Right atrium auricular region (tissue), 2 donors: ENCODE results near the gene DIRAS2. TPM values are rescaled to one million over a fixed set of nuclear protein-coding genes. Genes with fewer than 3 reads are reported as not detected.

Experiments used
- DNase-seq: peaks from one replicate; pipeline ENCODE4 v3.0.0-alpha.2; 2019; ENCODE audit warnings: low spot score
- H3K27ac ChIP-seq, 2 donors: fragments of 200-600 bp; sonication (generic); 1 replicate in 1 of 2; 2 replicates in 1 of 2; pipeline ENCODE4 v1.5.1; 2016 to 2019
- H3K27me3 ChIP-seq, 2 donors: fragments of 200-600 bp; sonication (generic); one replicate each; pipeline versions ENCODE4 v1.5.1 to v1.6.0; 2017 to 2019
- H3K36me3 ChIP-seq: fragments of 200-600 bp; sonication (generic); one replicate; pipeline ENCODE4 v1.5.1; 2016
- H3K4me1 ChIP-seq, 2 donors: fragments of 200-600 bp; sonication (generic); one replicate each; pipeline versions ENCODE4 v1.5.1 to v1.6.0; 2017 to 2019
- H3K4me3 ChIP-seq, 2 donors: fragments of 200-600 bp; sonication (generic); 1 replicate in 1 of 2; 2 replicates in 1 of 2; pipeline ENCODE4 v1.5.1; 2017 to 2019; ENCODE audit warnings: mild to moderate bottlenecking in 1 of 2, moderate library complexity in 1 of 2
- H3K9me3 ChIP-seq, 2 donors: fragments of 200-600 bp; sonication (generic); one replicate each; pipeline ENCODE4 v1.5.1; 2019
- total RNA-seq, 2 donors: library from RNA; depleted of rRNA; stranded (reverse); fragments of >200 nt; gene quantifications; one replicate each; pipeline ENCODE4 v1.1.0, GENCODE V29; 2016
- TF ChIP-seq, protein P1 (sequence below), 2 donors: fragments of 200-600 bp; sonication (generic); IDR thresholded peaks; one replicate each; pipeline ENCODE4 v1.5.1; 2019; ENCODE audit warnings: antibody characterized with exemption in 2 of 2

DIRAS2 gene
- total RNA-seq, 2 donors from 2014 or later, result 0.16 TPM; not detected in 1

DNA sequence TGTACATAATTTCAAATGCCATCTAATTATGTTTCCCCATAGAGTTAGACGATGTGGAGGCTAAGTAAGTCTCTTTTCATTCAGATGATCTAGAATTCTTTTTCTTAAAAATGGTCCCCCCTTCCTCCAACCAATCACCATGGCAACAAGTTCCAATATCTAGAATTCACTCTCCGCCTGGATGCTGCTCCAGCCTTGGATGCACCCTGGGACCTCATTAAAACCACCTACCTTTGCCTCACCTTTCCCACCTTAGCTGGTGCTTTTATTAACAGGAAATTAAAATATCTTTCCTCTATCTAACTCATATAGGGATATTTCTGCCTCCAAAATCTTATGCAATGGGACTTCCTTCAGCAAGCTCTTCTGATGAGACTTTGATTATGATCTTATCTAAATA is 49.0 kb downstream of the DIRAS2 start:
- Histone ChIP-seq H3K27me3 (no peaks in the 10 kb centered on the region), H3K4me1 (no peaks in the 10 kb centered on the region), H3K36me3 (no peaks in the 10 kb centered on the region), H3K4me3 (no peak overlapping the region), H3K9me3 (peaks cover 0 to 3% of the 10 kb centered on the region in 2 donors), H3K27ac (no peak overlapping the region)
- TF ChIP-seq, protein P1, sequence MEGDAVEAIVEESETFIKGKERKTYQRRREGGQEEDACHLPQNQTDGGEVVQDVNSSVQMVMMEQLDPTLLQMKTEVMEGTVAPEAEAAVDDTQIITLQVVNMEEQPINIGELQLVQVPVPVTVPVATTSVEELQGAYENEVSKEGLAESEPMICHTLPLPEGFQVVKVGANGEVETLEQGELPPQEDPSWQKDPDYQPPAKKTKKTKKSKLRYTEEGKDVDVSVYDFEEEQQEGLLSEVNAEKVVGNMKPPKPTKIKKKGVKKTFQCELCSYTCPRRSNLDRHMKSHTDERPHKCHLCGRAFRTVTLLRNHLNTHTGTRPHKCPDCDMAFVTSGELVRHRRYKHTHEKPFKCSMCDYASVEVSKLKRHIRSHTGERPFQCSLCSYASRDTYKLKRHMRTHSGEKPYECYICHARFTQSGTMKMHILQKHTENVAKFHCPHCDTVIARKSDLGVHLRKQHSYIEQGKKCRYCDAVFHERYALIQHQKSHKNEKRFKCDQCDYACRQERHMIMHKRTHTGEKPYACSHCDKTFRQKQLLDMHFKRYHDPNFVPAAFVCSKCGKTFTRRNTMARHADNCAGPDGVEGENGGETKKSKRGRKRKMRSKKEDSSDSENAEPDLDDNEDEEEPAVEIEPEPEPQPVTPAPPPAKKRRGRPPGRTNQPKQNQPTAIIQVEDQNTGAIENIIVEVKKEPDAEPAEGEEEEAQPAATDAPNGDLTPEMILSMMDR (IDR thresholded peaks at IDR 0.05), result no peak
- DNase-seq, result no peak

DNA sequence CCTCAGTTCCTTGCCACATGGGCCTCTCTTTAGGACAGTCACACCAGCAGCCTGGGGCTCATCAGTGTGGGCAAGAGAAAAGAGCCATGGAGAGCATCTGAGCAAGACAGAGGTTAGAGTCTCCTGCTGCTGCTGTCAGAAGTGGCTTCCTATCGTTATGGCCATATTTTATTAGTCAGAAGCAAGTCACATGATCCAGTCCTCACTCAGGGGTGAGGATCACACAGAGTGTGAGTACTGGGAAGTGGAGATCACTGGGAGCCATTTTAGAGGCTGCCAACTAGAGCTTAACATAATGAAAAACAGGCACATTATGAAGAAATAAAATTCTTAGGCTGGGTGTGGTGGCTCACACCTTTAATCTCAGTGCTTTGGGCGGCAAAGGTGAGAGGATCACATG is 62.0 kb downstream of the DIRAS2 start:
- DNase-seq, result no peak
- TF ChIP-seq, protein P1 (IDR thresholded peaks at IDR 0.05), result no peak

DNA sequence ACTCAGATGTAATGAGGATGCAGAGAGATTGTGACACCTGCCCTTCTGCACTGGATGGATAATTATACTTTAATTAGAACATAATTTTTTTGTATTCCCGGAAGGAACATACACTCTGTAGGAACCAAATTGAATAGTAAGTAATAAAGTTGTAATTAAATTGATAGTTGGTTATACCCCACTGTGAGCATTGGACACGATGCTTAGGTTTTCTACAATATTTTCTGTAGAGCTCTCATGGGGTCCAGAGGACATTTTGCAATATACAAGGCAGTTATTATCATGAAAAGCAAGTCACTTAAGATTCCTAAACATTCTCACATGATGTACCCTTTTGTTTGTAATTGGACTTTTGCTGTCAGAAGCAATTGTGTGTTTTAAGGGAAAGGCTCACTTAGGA is 63.4 kb downstream of the DIRAS2 start:
- H3K27me3 ChIP-seq, result no peaks in the 10 kb centered on the region
- H3K4me3 ChIP-seq, result no peak overlapping the region
- no peaks in the 10 kb centered on the region for H3K36me3 ChIP-seq
- H3K9me3 ChIP-seq, result no peaks in the 10 kb centered on the region
- no peaks in the 10 kb centered on the region for H3K4me1 ChIP-seq
- TF ChIP-seq, protein P1 (IDR thresholded peaks at IDR 0.05), result no peak
- no peak overlapping the region for H3K27ac ChIP-seq
- DNase-seq, result no peak

More for the DNA sequence above, 62.0 kb downstream of the DIRAS2 start:
- no peaks in the 10 kb centered on the region for H3K4me1 ChIP-seq
- no peak overlapping the region for H3K4me3 ChIP-seq
- H3K27me3 ChIP-seq, result no peaks in the 10 kb centered on the region
- no peaks in the 10 kb centered on the region for H3K9me3 ChIP-seq
- H3K36me3 ChIP-seq, result no peaks in the 10 kb centered on the region
- no peak overlapping the region for H3K27ac ChIP-seq

DNA sequence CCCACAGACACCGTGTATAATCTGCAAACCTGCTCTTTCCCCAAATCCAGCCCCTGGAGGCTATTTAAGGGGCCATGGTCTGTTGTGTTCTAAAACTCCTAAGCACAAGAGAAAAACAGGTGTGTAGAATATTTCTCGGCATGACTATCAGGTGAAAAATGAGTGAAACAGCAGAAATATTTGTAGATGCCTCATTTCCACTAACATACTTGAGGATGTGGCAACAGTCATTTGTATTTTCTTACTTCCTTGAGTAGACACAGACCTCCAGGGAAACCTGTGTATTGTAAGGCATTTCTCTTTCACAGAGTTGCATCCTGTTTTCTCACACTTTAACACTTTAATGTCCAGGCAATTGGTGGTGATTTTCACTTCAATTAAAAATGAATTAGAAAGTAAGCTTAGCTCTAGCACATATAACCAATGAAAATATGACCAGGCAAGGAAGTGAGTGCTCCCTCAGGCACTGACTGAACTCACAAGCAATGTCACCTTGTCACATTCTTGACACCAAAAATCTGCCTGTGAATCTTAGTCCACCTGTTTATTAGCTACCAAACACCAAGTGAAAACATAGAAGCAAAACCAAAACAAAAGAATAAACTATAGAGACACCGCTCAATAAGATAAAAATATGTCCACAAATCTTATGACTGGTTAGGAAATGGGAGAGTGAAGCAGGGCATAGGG is 64.4 kb downstream of the DIRAS2 start:
- H3K27me3 ChIP-seq, result no peaks in the 10 kb centered on the region
- H3K4me3 ChIP-seq, result no peak overlapping the region
- H3K36me3 ChIP-seq, result no peaks in the 10 kb centered on the region
- DNase-seq, result no peak
- H3K27ac ChIP-seq, result no peak overlapping the region
- TF ChIP-seq, protein P1 (IDR thresholded peaks at IDR 0.05), result no peak
- no peaks in the 10 kb centered on the region for H3K4me1 ChIP-seq
- H3K9me3 ChIP-seq, result no peaks in the 10 kb centered on the region

DNA sequence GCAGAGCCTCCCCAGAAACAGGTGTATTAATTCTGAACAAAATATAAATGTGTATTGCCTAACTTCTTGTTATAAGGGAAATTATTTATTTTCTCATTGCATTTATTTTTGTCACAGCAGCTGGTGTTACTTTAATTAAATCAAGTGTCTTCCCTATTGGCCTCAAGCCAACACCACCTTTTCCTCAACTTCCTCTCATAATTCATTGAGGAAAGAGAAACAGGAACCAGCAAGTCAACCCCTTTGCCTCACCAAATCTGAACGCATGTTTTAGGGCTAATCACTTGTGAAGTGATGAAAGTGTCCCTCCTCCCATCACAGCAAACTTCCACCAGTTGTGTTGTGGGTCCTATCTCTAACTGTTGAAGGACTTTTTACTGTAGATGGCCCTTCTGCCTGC is 73.1 kb downstream of the DIRAS2 start:
- H3K36me3 ChIP-seq, result no peaks in the 10 kb centered on the region
- H3K4me3 ChIP-seq, result no peak overlapping the region
- H3K27me3 ChIP-seq, result no peaks in the 10 kb centered on the region
- no peak overlapping the region for H3K27ac ChIP-seq
- H3K9me3 ChIP-seq, result no peaks in the 10 kb centered on the region
- H3K4me1 ChIP-seq, result no peaks in the 10 kb centered on the region
- TF ChIP-seq, protein P1 (IDR thresholded peaks at IDR 0.05), result no peak
- DNase-seq, result no peak

DNA sequence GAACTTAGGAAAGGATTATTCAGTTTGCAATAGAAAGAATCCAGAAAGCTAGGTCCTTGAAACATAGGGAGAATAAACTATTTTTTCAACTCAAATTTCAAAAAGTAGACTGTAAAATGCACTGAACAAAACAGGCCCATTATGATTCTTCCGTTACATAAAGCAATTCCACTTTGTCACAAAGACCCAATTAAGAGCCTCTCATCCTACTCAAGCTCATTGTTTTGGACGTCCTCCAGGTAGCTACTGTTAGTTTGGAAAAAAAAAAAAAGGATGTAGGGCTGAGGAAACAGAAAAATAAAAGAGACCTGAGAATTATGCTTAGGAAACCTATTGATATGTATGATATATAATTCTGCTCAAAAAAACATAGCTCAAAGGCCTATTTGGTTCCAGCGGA is 74.0 kb downstream of the DIRAS2 start:
- DNase-seq, result no peak
- TF ChIP-seq, protein P1 (IDR thresholded peaks at IDR 0.05), result no peak
- Histone ChIP-seq H3K27me3 (no peaks in the 10 kb centered on the region), H3K4me3 (no peak overlapping the region), H3K9me3 (no peaks in the 10 kb centered on the region), H3K36me3 (no peaks in the 10 kb centered on the region), H3K27ac (no peak overlapping the region), H3K4me1 (no peaks in the 10 kb centered on the region)
